Parathyroid adenoma (tissue), 2 donors: ENCODE data around the gene NDUFA13.

Experiments used
- H2AFZ ChIP-seq: fragments of 300-600 bp; sonication (generic); one replicate; pipeline ENCODE4 v1.7.0; 2017; ENCODE audit warnings: antibody characterized with exemption, mild to moderate bottlenecking
- H3K27ac ChIP-seq: fragments of 300-600 bp; sonication (generic); one replicate; pipeline ENCODE4 v1.7.0; 2017
- H3K27me3 ChIP-seq: fragments of 300-600 bp; sonication (generic); one replicate; pipeline ENCODE4 v1.7.0; 2017; ENCODE audit warnings: low read length; ENCODE audit not compliant: control insufficient read depth, insufficient read depth
- H3K36me3 ChIP-seq: fragments of 300-600 bp; sonication (generic); one replicate; pipeline ENCODE4 v1.7.0; 2017; ENCODE audit warnings: low read length; ENCODE audit not compliant: control insufficient read depth, insufficient read depth
- H3K4me1 ChIP-seq: fragments of 300-600 bp; sonication (generic); one replicate; pipeline ENCODE4 v1.7.0; 2017; ENCODE audit warnings: control low read depth
- H3K4me2 ChIP-seq: fragments of 300-600 bp; sonication (generic); one replicate; pipeline ENCODE4 v1.7.0; 2017; ENCODE audit warnings: low read length
- H3K4me3 ChIP-seq: fragments of 300-600 bp; sonication (generic); one replicate; pipeline ENCODE4 v1.7.0; 2017; ENCODE audit warnings: low read depth, low read length
- H3K79me2 ChIP-seq: fragments of 300-600 bp; sonication (generic); one replicate; pipeline ENCODE4 v1.7.0; 2017; ENCODE audit warnings: control low read depth
- H3K9ac ChIP-seq: fragments of 300-600 bp; sonication (generic); one replicate; pipeline ENCODE4 v1.7.0; 2017; ENCODE audit warnings: mild to moderate bottlenecking
- H3K9me3 ChIP-seq: fragments of 300-600 bp; sonication (generic); one replicate; pipeline ENCODE4 v1.7.0; 2017; ENCODE audit warnings: low read length; ENCODE audit not compliant: control insufficient read depth
- CTCF ChIP-seq: fragments of 300-600 bp; sonication (generic); IDR thresholded peaks from one replicate; pipeline ENCODE4 v1.7.0; 2017; ENCODE audit warnings: antibody characterized with exemption, mild to moderate bottlenecking
- donor health status: primary hyperparathyroidism.

Gene NDUFA13

GRCh38 chr19:19575411-19575810, 59.4 kb downstream of the NDUFA13 start:
- Histone ChIP-seq H3K79me2 (no peaks in the 10 kb centered on the region), H3K36me3 (no peaks in the 10 kb centered on the region), H2AFZ (no peak overlapping the region), H3K4me3 (no peak overlapping the region), H3K27ac (no peak overlapping the region), H3K27me3 (no peaks in the 10 kb centered on the region), H3K4me2 (no peak overlapping the region), H3K9me3 (no peaks in the 10 kb centered on the region), H3K9ac (no peak overlapping the region), H3K4me1 (no peaks in the 10 kb centered on the region)
- TF ChIP-seq CTCF, result no peak
